ENCODE measurements around the gene NSL1. TPM values are rescaled to one million over a fixed set of nuclear protein-coding genes. Genes with fewer than 3 reads are reported as not detected.

Gene NSL1
- total and polyA plus RNA-seq, 3 donors from 2014 or later: 29.3 to 52.7 (median 50.0) TPM

GRCh38 chr1:212684076-212684475 lies 107.5 kb downstream of the NSL1 start:
- TF ChIP-seq CTCF (IDR thresholded peaks at IDR 0.05) (no peak), POLR2A (IDR thresholded peaks at IDR 0.05) (no peak)
- intact Hi-C loops (cut with DNase I; ENCODE audit: low total_unique reads): no loop called here
- Histone ChIP-seq H3K4me3 (no peak overlapping the region), H3K27ac (no peak overlapping the region), H3K36me3 (ENCODE audit: low read depth, missing control alignments) (no peaks in the 10 kb centered on the region), H3K4me1 (no peaks in the 10 kb centered on the region), H3K9me3 (no peaks in the 10 kb centered on the region), H3K27me3 (no peaks in the 10 kb centered on the region)
- WGBS, 2 donors: 89 to 95% methylated on average over 6 of the region's 6 CpGs
- DNase-seq: no peak

GRCh38 chr1:212683357-212683722 lies 108.2 kb downstream of the NSL1 start:
- WGBS, 2 donors: 54 to 65% methylated on average over 7 of the region's 7 CpGs
- H3K36me3 ChIP-seq (ENCODE audit: low read depth, missing control alignments): no peaks in the 10 kb centered on the region
- no peaks in the 10 kb centered on the region for H3K9me3 ChIP-seq
- no peaks in the 10 kb centered on the region for H3K27me3 ChIP-seq
- no peak for DNase-seq
- H3K4me3 ChIP-seq: no peak overlapping the region
- no peaks in the 10 kb centered on the region for H3K4me1 ChIP-seq
- H3K27ac ChIP-seq: no peak overlapping the region
- TF ChIP-seq CTCF (IDR thresholded peaks at IDR 0.05): no peak
- TF ChIP-seq POLR2A (IDR thresholded peaks at IDR 0.05): no peak
- intact Hi-C loops (cut with DNase I; ENCODE audit: low total_unique reads): no loop called here

- Histone ChIP-seq H3K27me3 (no peaks in the 10 kb centered on the region), H3K9me3 (no peaks in the 10 kb centered on the region), H3K4me3 (no peak overlapping the region), H3K36me3 (ENCODE audit: low read depth, missing control alignments) (no peaks in the 10 kb centered on the region), H3K4me1 (no peaks in the 10 kb centered on the region), H3K27ac (no peak overlapping the region)
- TF ChIP-seq POLR2A (IDR thresholded peaks at IDR 0.05): no peak
- no peak for TF ChIP-seq CTCF (IDR thresholded peaks at IDR 0.05)
- intact Hi-C loops (cut with DNase I; ENCODE audit: low total_unique reads): no loop called here
- DNase-seq: no peak
- WGBS, 2 donors: 54 to 71% methylated on average over 4 of the region's 4 CpGs
These were observed 110.7 kb downstream of the NSL1 start for GRCh38 chr1:212680680-212681389.

- Histone ChIP-seq H3K36me3 (ENCODE audit: low read depth, missing control alignments) (no peaks in the 10 kb centered on the region), H3K27ac (no peak overlapping the region), H3K4me3 (no peak overlapping the region), H3K27me3 (no peaks in the 10 kb centered on the region), H3K9me3 (no peaks in the 10 kb centered on the region), H3K4me1 (no peaks in the 10 kb centered on the region)
- no peak for TF ChIP-seq CTCF (IDR thresholded peaks at IDR 0.05)
- TF ChIP-seq POLR2A (IDR thresholded peaks at IDR 0.05): no peak
- 49 to 76% methylated on average over 8 to 11 of the region's 11 CpGs for WGBS, 2 donors
- no peak for DNase-seq
- intact Hi-C loops (cut with DNase I; ENCODE audit: low total_unique reads): no loop called here
These were observed 112.8 kb downstream of the NSL1 start for GRCh38 chr1:212678456-212679410.

All from testis (tissue), 3 donors.